KOPT-K1 (cell line): ENCODE results near the gene C6orf89.

ENCODE experiments used
- H3K27ac ChIP-seq: fragments of 200-600 bp; sonication (generic); 2 replicates; pipeline ENCODE4 v1.5.1; 2016; ENCODE audit warnings: antibody characterized with exemption, mild to moderate bottlenecking, low read depth, low read length; ENCODE audit not compliant: poor library complexity, severe bottlenecking
- H3K36me3 ChIP-seq: fragments of 200-600 bp; sonication (generic); 2 replicates; pipeline ENCODE4 v1.5.1; 2017; ENCODE audit warnings: antibody characterized with exemption, mild to moderate bottlenecking, low read length, moderate library complexity; ENCODE audit not compliant: insufficient read depth
- H3K9me3 ChIP-seq: fragments of 200-600 bp; sonication (generic); 2 replicates; pipeline ENCODE4 v1.5.1; 2017; ENCODE audit warnings: antibody characterized with exemption, low read length, mild to moderate bottlenecking; ENCODE audit not compliant: insufficient read depth, poor library complexity, severe bottlenecking

Gene C6orf89

DNA sequence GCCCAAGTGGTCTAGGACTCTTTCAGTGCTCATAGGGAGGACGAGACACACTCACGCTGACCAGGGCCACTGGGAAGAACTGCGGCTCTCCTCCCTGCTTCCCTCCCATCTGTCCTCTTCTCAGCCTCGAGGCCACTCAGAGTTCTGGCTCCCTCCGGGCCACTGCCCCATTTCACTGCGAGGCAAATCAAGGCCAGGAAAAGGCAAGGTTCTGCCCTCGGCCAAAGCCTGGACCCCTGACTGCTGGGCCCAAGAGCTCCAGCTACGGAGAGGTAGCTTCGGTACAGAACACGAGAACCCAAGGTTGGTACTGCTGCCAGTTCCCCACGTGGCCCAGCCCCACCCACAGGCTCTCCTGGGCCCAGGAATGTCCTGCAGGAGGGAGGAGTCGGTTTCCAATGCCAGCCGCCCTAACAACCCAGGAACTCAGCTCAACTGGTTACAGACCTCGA lies 83.5 kb downstream of the C6orf89 start:
- no peaks in the 10 kb centered on the region for H3K9me3 ChIP-seq
- H3K36me3 ChIP-seq, result peaks cover 84% of the 10 kb centered on the region
- no peak overlapping the region for H3K27ac ChIP-seq

- Histone ChIP-seq H3K9me3 (no peaks in the 10 kb centered on the region), H3K27ac (no peak overlapping the region), H3K36me3 (peaks cover 94% of the 10 kb centered on the region)
Measured at GRCh38 chr6:36969988-36970891, 84.5 kb downstream of the C6orf89 start.

DNA sequence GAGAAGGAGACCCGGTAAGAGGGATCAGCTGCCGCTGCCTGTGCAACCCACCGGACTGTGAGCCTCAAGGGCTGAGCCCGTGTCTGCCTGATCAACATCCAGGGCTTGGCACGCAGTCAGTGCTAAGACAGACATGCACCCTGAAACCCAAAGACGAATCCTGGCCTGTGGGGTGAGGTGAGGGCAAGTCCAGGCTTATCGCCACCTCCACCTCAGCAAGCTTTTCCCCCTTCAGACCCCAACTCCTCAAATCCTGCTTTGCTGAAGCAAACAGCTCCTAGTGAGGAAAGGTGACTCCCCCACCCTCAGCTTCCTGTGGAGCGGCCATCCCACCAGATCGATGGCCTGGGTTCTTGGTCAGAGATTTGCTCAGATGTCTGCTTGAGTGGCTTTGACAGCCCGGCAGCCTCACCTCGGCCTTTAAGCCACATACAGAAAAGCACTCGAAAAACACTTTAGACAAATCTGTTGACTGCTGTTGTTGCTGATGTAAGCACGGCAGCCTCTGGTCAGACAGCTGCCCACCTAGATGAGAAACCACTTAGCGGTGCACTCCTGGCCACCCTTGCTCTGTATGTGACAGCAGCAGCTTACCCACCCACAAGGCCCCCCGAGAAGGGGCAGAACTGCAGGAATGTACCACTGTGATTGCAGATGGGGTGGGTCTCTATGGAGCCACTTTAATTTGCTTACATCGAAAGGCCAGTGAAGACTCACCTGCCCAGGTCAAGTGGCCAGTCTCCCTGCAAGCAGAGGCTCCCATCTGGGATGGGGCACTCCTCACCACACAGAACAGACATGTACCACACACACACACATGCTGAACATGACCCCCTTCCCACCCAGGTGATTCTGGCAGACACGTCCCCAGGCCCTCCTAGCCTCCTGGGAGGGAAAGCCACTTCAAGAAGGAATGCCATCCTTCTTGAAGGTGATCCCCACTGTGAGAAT lies 85.4 kb downstream of the C6orf89 start:
- Histone ChIP-seq H3K9me3 (no peaks in the 10 kb centered on the region), H3K27ac (no peak overlapping the region), H3K36me3 (peaks cover 100% of the 10 kb centered on the region)

DNA sequence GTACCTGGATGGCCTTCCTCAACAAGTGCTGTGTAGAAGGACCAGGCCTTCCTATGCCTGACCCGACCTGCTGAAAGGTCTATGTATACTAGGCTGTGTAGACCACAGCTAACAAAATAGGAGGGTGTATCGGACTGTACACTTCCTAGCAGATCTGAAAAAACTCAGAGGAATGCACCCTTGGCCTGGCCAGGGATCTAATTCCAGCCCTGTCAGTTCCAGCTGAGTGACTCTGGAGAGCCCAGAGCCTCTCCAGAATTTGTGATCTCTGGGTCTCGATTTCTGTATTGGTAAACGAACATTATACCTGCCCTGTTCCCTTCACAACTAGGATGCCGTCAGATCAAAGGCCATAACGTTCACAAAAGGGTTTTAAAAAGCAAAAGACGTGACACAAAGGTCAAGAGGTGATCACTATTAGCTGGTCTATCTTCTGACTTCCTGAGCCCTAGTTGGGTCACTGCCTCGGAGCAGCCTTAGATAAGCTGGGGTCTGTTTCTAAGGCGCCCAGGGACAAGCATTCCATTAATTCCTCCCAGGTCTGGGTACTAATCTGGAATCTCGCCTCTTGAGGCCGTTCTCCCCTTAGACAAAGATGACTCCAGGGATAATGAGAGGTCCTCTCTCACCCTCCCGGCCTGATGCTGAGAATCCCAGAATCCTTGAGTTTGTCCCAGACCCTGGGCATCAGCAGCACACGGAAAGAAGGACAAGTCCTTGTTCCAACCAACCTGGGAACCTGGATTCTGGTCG lies 86.3 kb downstream of the C6orf89 start:
- Histone ChIP-seq H3K9me3 (no peaks in the 10 kb centered on the region), H3K36me3 (peaks cover 100% of the 10 kb centered on the region)

DNA sequence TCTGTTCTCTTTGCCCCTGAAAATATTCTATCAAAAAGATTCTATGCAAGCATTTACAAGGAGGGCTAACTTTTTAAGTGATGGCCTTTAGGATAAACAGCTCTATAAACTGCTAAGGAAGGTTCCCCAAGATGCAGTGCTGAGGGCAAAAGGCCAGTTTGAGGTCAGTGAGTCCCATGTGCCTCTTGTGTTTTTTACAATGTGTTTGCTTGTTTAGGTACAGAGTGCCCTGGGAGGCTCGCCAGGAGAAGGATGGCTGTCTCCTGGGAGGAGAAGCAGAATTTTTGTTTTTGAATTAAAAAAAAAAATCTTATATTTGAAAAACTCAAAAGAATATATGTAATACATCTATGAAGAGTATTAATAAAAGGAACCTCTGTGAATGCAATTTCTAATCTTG lies 87.4 kb downstream of the C6orf89 start:
- no peak overlapping the region for H3K27ac ChIP-seq
- H3K36me3 ChIP-seq, result peaks cover 100% of the 10 kb centered on the region
- no peaks in the 10 kb centered on the region for H3K9me3 ChIP-seq

More for the DNA sequence above, 86.3 kb downstream of the C6orf89 start:
- no peak overlapping the region for H3K27ac ChIP-seq

GRCh38 chr6:36973647-36974046 lies 87.9 kb downstream of the C6orf89 start:
- Histone ChIP-seq H3K36me3 (peaks cover 100% of the 10 kb centered on the region), H3K9me3 (no peaks in the 10 kb centered on the region), H3K27ac (no peak overlapping the region)

GRCh38 chr6:36975231-36976006 lies 89.7 kb downstream of the C6orf89 start:
- no peak overlapping the region for H3K27ac ChIP-seq
- no peaks in the 10 kb centered on the region for H3K9me3 ChIP-seq
- peaks cover 100% of the 10 kb centered on the region for H3K36me3 ChIP-seq

- Histone ChIP-seq H3K27ac (no peak overlapping the region), H3K36me3 (peaks cover 100% of the 10 kb centered on the region), H3K9me3 (no peaks in the 10 kb centered on the region)
Measured at GRCh38 chr6:36976007-36976264, 90.2 kb downstream of the C6orf89 start.

DNA sequence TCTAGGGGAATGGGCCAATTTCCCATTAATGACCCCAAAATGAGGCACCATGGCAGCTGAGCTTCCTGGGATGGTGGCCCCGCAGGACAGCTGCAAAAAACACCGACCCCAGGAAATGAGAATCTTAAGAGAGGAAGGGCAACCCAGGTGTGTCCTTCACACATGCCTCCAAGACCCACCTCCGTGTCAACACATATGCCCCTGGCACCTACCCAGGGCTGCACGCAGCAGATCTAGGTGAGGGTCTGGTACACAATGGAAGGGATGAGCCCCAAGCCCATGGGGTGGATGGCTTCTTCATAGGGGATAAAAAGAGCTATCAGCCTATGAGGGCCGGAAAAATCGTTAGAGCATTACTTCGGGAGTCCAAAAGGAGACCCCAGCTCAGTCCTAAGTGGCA lies 90.8 kb downstream of the C6orf89 start:
- H3K36me3 ChIP-seq, result peaks cover 100% of the 10 kb centered on the region
- H3K27ac ChIP-seq, result no peak overlapping the region

DNA sequence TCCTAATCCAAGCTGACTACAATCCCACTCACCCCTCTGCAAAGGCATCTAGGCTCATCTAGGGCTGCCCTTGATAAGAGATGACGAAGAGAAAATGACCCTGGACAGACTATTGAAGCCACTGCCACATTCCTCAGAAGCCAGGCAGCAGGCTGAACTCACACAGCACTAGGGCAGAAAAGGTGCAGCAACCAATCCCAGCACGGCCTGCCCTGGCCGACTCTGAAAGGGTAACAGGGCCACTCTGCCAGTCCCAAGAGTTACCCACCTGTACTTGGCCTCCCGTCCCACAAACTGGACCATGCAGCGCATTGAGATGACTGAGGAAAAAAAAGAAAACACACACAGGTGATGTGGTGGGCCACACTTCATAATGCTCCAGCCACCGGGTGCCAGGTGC lies 91.2 kb downstream of the C6orf89 start:
- Histone ChIP-seq H3K36me3 (peaks cover 100% of the 10 kb centered on the region), H3K27ac (no peak overlapping the region), H3K9me3 (no peaks in the 10 kb centered on the region)

More for the DNA sequence above, 90.8 kb downstream of the C6orf89 start:
- H3K9me3 ChIP-seq, result no peaks in the 10 kb centered on the region

- Histone ChIP-seq H3K27ac (no peak overlapping the region), H3K36me3 (peaks cover 99% of the 10 kb centered on the region), H3K9me3 (no peaks in the 10 kb centered on the region)
Measured at GRCh38 chr6:36977470-36977941, 91.8 kb downstream of the C6orf89 start.
